Endothelial cell (in vitro differentiated cells): ENCODE measurements around the gene VWA7. TPM values are rescaled to one million over a fixed set of nuclear protein-coding genes. Genes with fewer than 3 reads are reported as not detected.

Experiments used
- DNase-seq: peaks from one replicate; pipeline ENCODE4 v3.0.0; 2021; ENCODE audit warnings: low spot score
- H3K27ac Mint-ChIP-seq: one replicate; pipeline ENCODE4 v1.8.0; 2021; ENCODE audit warnings: mixed read lengths, inconsistent platforms; ENCODE audit not compliant: unreplicated experiment
- H3K27me3 Mint-ChIP-seq: one replicate; pipeline ENCODE4 v1.8.0; 2021; ENCODE audit warnings: mild to moderate bottlenecking, moderate library complexity, mixed read lengths, inconsistent platforms; ENCODE audit not compliant: unreplicated experiment
- H3K36me3 Mint-ChIP-seq: one replicate; pipeline ENCODE4 v1.8.0; 2021; ENCODE audit warnings: mild to moderate bottlenecking, low read depth, mixed read lengths, inconsistent platforms; ENCODE audit not compliant: unreplicated experiment
- H3K4me1 Mint-ChIP-seq: one replicate; pipeline ENCODE4 v1.8.0; 2021; ENCODE audit warnings: mild to moderate bottlenecking, mixed read lengths, inconsistent platforms; ENCODE audit not compliant: unreplicated experiment
- H3K4me3 Mint-ChIP-seq: one replicate; pipeline ENCODE4 v1.8.0; 2021; ENCODE audit warnings: mild to moderate bottlenecking, mixed read lengths, inconsistent platforms; ENCODE audit not compliant: unreplicated experiment
- H3K9me3 Mint-ChIP-seq: one replicate; pipeline ENCODE4 v1.8.0; 2021; ENCODE audit warnings: mixed read lengths, inconsistent platforms; ENCODE audit not compliant: unreplicated experiment
- total RNA-seq: library from RNA; stranded (reverse); fragmentation: NEBNext Ultra II Directional; extraction: Animal tissue kit (Norgen Biotek cat#: 25700); gene quantifications from one replicate; pipeline ENCODE4 v1.2.1, GENCODE V29; 2021; ENCODE audit not compliant: unreplicated experiment
- TF ChIP-seq, protein P1 (sequence below): fragments of 200-600 bp; sonication (generic); IDR thresholded peaks from one replicate; pipeline ENCODE4 v1.5.0; 2021; ENCODE audit warnings: antibody characterized with exemption; ENCODE audit not compliant: unreplicated experiment

The VWA7 gene
- total RNA-seq, 1 donor from 2014 or later = 0.74 TPM

GRCh38 chr6:31723245-31723979 lies 53.7 kb downstream of the VWA7 start, which contains the start of gene MPIG6B:
MPIG6B (plus strand) TSS chr6:31723373; CDS start chr6:31723384, 11 bp downstream.
- TF ChIP-seq, protein P1, sequence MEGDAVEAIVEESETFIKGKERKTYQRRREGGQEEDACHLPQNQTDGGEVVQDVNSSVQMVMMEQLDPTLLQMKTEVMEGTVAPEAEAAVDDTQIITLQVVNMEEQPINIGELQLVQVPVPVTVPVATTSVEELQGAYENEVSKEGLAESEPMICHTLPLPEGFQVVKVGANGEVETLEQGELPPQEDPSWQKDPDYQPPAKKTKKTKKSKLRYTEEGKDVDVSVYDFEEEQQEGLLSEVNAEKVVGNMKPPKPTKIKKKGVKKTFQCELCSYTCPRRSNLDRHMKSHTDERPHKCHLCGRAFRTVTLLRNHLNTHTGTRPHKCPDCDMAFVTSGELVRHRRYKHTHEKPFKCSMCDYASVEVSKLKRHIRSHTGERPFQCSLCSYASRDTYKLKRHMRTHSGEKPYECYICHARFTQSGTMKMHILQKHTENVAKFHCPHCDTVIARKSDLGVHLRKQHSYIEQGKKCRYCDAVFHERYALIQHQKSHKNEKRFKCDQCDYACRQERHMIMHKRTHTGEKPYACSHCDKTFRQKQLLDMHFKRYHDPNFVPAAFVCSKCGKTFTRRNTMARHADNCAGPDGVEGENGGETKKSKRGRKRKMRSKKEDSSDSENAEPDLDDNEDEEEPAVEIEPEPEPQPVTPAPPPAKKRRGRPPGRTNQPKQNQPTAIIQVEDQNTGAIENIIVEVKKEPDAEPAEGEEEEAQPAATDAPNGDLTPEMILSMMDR = no peak
- Mint-ChIP-seq H3K27ac (no peak within 1 kb of the TSS), H3K27me3 (peaks cover 11% of the 10 kb centered on the region), H3K4me3 (no peak within 1 kb of the TSS), H3K4me1 (peaks cover 19% of the 10 kb centered on the region), H3K36me3 (peaks cover 29% of the 10 kb centered on the region), H3K9me3 (no peaks in the 10 kb centered on the region)
- DNase-seq = no peak

DNA sequence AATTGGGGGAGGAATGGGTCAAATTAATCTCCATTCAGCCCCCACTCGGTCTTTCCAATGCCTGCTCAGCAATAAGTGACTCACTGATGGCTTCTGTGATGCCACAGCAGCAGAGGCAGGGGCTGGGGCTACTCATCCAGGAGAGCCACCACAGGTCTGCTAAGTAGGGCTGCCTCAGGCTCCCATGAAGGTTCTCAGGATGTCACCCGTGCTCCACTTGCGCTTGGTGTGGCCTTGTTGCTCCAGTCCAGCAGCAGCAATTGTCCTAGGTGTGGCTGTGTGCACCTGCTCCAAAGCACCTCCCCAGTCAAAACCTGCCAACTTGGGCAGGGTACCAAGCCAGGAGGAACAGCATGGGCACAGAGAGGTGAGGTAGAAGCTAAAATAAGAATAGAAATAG lies 55.0 kb downstream of the VWA7 start:
- no peak for DNase-seq
- Mint-ChIP-seq H3K36me3 (peaks cover 23% of the 10 kb centered on the region), H3K4me1 (peaks cover 14% of the 10 kb centered on the region), H3K4me3 (no peak overlapping the region), H3K9me3 (no peaks in the 10 kb centered on the region), H3K27me3 (peaks cover 14% of the 10 kb centered on the region), H3K27ac (no peak overlapping the region)
- TF ChIP-seq, protein P1 = no peak

DNA sequence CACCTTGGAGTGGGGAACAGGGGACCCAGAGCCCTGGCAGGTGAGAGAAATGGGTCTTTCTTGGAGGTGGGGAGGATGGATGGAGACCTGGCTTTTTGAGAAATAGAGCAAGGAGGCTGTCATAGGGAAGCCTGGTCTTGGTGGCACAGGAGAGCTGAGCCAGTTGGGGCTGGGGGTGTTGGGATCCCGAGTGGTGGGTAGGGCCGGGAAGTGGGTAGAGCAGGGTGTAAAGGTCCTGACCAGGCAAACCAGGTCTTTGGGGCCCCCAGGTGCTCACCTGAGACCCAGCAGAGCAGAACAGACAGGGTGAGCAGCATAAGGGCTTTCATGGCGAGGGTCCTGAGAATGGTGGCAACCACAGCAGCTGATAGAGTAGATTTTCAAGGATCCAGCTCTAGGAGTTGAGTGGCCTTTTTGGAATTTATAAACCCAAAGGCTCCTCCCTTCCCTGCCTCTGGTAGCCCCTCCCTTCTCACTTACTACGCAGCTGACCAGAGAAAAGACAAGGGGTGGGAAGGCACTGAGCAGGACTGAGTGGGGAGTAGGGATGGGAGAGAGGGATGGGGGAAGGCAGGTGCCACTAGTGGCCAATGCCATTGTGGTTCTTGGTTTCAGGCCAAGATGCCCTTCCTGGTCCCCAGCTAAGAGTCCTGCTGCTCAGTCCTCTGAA lies 55.6 kb downstream of the VWA7 start, which contains the start of gene LY6G6C:
Gene LY6G6C, minus strand, starts transcription at position 396 of the 670 bp plus-strand sequence. Its CDS starts 67 bp downstream, at position 329.
- H3K4me1 Mint-ChIP-seq = peaks cover 8% of the 10 kb centered on the region
- DNase-seq = no peak
- peaks cover 12% of the 10 kb centered on the region for H3K27me3 Mint-ChIP-seq
- H3K4me3 Mint-ChIP-seq = no peak within 1 kb of the TSS
- peaks cover 16% of the 10 kb centered on the region for H3K36me3 Mint-ChIP-seq
- TF ChIP-seq, protein P1 = no peak
- no peaks in the 10 kb centered on the region for H3K9me3 Mint-ChIP-seq
- no peak within 1 kb of the TSS for H3K27ac Mint-ChIP-seq

- peaks cover 5% of the 10 kb centered on the region for H3K36me3 Mint-ChIP-seq
- H3K27me3 Mint-ChIP-seq = peaks cover 6% of the 10 kb centered on the region
- no peak overlapping the region for H3K27ac Mint-ChIP-seq
Observed at GRCh38 chr6:31720196-31720770, 56.8 kb downstream of the VWA7 start.

More at GRCh38 chr6:31720196-31720770, 56.8 kb downstream of the VWA7 start:
- TF ChIP-seq, protein P1 = no peak
- H3K4me3 Mint-ChIP-seq = no peak overlapping the region
- DNase-seq = no peak
- no peaks in the 10 kb centered on the region for H3K9me3 Mint-ChIP-seq
- H3K4me1 Mint-ChIP-seq = no peaks in the 10 kb centered on the region
